Stimulated activated CD8-positive, alpha-beta memory T cell treated with anti-CD3 and anti-CD28 coated beads, Interleukin-4, amount 100 ng/mL, for 48 hours (primary cell): ENCODE results near the gene YARS2.
"Not testable (repeated sequence)": the region's sequence is repeated elsewhere in the genome, so short reads cannot be mapped to it uniquely, and the experiment has no call there.

Experiments used
- DNase-seq: peaks from one replicate; pipeline ENCODE4 v3.0.0-alpha.2; 2020

Gene YARS2

DNA sequence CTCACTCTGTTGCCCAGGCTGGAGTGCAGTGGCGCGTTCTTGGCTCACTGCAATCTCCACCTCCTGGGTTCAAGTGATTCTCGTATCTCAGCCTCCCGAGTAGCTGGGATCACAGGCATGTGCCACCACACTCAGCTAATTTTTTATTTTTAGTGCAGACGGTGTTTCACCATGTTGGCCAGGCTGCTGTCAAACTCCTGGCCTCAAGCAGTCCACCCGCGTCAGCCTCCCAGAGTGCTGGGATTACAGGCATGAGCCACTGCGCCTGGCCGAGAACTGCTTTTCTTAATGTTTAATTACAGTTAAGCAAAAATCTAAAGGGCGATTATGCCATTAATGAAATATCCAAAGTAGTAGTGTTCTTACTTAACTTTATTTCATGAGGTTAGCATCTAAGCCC, 13.6 kb downstream of the YARS2 start:
- no peak for DNase-seq

GRCh38 chr12:32739279-32739678, 16.4 kb downstream of the YARS2 start:
- no peak for DNase-seq

DNA sequence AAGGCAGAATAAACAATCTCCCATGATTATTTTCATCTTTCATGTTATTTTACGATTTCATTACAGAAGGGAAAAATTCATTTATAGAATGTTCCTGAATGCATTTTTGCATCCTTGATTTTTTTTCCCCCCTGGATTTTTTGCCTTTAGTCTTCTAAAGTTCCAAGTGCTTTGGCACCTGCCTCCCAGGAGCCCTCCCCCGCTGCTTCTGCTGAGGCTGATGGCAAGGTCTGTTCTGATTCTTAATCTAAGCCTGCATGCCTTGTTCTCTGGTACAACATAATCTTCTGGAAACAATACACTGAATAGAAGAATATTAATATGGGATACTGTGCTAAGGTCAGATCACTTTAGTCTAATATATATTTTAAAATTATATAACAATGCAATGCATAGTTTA, 18.0 kb downstream of the YARS2 start:
- DNase-seq: no peak

DNA sequence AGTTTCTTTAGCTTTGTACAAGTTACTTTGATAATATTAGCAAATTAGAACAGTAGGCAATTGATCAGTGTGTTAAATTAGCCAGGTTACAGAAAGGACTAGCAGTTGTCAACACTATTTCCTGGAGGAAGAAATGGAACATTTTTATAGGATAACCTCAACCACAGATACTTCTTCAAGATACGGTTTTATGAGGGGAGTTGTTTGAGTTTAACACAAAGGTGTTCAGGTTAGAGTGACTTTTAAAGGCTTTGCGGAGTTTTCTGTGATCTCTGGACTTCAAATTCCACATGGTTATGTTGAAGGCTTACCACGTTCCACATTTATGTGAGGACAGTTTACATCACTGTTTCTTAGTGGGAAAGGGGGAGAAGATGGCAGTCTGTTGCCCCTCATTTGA, 19.3 kb downstream of the YARS2 start:
- no peak for DNase-seq

- DNase-seq: no peak
Measured at GRCh38 chr12:32734952-32735351, 20.7 kb downstream of the YARS2 start.

DNA sequence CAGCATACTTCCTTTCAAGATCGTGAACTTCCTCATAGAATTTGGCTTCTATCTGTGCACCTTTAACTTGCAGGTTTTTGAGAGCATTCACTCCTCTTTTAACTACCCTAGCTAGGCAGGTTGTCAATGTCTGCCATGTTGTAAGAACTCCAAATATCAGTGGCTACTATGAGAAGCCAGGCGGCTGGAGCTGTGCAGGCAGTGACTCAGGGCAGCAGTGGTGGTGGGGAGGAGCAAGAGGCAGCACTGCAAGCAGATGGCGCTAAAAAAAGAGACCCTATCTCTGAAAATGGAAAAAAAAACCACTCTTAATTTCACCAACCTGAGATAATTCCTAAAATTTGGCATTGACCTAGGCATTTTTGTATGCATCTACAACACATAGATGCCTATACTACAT, 28.5 kb downstream of the YARS2 start:
- DNase-seq: no peak

GRCh38 chr12:32726286-32726685, 29.4 kb downstream of the YARS2 start:
- DNase-seq: no peak

DNA sequence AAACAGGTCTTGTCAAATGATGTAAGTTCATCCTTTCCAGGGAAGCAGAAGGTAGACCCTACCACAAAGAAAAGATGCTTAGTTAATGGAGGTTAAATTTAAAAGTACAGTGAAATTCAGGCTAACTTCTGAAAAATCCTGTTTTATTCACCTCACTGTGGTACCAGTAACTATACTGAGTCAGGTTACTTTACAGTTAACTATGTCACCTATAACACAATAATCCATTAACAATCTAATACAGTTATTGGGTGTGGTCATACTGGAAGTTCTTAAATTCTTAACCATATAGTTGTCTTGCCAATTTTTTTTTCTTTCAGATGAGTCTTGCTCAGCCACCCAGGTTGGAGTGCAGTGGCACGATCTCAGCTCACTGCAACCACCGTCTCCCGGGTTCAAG, 30.4 kb downstream of the YARS2 start:
- DNase-seq: not testable (repeated sequence)

GRCh38 chr12:32718926-32719325, 36.8 kb downstream of the YARS2 start:
- DNase-seq: no peak

DNA sequence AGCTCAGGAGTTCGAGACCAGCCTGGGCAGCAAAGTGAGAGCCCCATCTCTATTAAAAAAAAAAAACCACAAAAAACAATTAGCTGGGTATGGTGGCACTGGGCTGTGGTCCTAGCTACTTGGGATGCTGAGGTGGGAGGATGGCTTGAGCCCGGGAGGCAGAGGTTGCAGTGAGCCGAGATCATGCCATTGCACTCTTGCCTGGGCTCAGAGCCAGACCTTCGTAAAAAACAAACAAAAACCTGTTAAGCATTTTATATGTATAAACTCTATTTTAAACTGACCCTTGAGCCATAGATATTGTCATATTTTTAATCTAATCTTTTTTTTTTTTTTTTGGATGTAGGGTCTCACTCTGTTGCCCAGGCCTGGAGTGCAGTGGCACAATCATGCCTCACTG, 40.9 kb downstream of the YARS2 start:
- no peak for DNase-seq

DNA sequence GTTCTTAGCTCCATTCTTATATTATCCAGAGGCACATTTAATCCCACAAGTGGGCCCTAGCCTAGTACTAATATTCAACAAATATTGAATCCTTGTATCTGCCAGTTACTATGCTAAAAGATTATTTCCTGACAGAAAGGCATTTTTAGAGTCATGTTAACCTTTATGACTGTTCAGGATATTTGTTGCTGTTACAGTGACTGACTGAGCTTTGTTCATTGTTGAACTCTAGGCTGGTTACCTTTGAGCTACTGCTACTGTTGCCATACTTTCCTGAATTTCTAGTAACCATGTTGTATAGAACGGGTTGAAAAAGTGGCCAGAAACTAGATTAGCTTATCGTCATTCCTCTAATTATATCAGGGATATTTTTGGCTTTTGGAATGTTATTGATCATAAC, 46.8 kb downstream of the YARS2 start:
- no peak for DNase-seq

DNA sequence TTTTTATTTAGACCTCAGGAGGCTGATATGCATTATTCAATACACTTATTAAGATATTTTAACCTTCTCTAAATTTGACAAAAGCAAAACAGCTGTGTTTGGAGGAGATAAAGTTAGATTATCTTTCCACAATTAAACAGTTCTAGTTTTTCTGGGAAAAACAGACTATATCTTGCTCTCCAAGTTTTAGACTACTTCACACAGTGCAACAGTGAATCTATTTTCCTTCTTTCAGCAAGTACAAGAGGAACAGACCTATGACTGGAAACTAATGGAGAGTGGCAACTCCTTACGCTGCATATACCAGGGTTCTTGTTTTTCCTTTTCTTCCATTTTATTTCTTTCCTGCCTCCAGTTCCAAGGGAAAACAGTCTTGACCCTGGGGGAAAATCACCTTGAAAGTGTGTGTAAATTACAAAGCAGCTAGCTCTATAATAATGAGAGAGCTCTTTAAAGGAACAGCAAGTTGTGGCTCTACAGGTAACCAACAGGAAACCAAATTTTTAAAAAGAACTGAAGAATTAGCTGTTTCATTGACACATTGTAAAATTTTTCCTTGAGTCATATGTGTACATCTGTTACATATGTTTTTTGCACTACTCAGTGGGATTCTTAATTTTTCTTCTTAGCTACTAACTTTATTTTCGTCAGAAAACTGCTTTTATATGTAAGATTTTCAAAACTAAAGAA, 49.2 kb downstream of the YARS2 start:
- no peak for DNase-seq

- no peak for DNase-seq
Measured at GRCh38 chr12:32705783-32706182, 49.9 kb downstream of the YARS2 start.

DNA sequence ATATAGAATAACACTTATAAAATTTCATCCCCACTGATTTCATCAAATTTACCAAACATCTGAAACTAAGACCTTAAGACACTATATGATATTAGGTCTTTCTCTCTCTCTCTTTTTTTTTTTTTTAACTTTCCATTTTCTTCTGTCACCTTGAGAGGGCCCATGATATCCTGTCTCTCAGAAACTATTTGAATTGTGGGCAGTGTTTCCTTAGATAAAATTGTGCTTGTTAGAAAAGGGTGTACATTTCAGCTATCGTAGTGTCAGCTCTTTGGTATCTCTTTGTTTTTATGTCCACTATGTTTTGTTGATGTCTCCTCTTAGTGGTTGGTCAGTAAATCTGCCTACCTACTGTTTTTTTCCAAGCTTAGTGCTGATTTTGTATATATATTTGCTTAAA, 52.8 kb downstream of the YARS2 start:
- DNase-seq: no peak

DNA sequence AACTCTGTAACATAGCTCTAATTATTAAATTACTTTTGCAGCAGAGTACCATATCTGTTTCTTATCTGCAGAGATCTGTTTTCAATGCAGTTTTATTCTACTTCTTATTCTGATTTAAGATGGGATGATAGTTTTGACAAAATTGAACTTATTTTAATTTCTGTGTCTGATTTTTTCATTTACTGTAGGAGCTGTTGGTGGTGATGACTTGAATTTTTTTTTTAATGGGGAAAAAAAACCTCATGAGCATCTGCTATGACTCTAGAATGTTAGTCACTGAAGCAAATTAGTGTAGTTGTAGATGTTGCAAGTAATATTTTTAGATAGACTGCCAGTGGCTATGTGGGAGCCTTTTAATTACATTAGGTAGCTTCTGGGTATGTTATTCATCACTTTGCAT, 53.2 kb downstream of the YARS2 start:
- DNase-seq: no peak

DNA sequence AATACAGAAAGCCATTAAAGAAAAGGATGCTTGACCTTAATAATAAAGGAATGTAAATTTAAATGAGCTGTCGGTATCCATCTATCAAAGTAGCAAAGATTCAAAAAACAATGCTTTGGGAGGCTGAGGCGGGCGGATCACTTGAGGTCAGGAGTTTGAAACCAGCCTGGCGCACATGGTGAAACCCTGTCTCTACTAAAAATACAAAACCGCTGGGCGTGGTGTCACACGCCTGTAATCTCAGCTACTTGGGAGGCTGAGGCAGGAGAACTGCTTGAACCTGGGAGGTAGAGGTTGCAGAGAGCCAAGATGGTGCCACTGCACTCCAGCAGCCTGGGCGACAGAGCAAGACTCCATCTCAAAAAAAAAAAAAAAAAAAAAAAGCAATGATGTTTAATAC, 56.3 kb downstream of the YARS2 start:
- DNase-seq: not testable (repeated sequence)

DNA sequence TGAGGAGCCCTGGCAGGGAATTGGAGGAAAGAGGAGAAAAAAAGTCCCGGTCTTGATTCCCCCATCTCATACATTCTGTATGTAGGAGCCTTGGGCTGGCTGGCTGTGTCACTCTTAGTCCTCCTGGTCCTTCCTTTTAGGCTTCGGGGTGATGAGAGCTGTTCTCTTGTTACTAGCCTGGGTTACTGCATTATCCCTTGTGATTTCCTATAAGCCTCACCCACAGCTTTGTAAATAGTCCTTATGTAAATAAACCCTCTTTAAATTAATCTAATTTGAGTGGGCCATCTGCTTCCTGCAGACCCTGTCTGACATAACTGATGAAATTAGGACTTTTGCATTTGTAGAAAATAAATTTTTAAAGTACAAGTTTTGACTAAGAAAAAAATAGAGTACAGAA, 57.4 kb downstream of the YARS2 start:
- DNase-seq: no peak

- DNase-seq: no peak
Measured at GRCh38 chr12:32697445-32697844, 58.3 kb downstream of the YARS2 start.
